Measurements from ENCODE around the gene PDE6A.

GRCh38 chr5:149930043-149930748 is 14.4 kb downstream of the PDE6A start:
- TF ChIP-seq CTCF (IDR thresholded peaks at IDR 0.05) (no peak), POLR2A (IDR thresholded peaks at IDR 0.05) (no peak), POLR2AphosphoS5 (IDR thresholded peaks at IDR 0.05; ENCODE audit: insufficient read depth in 1 of 2, low read depth in 1 of 2) (no peak)
